ENCODE measurements around the gene YBX2.

YBX2 gene

DNA sequence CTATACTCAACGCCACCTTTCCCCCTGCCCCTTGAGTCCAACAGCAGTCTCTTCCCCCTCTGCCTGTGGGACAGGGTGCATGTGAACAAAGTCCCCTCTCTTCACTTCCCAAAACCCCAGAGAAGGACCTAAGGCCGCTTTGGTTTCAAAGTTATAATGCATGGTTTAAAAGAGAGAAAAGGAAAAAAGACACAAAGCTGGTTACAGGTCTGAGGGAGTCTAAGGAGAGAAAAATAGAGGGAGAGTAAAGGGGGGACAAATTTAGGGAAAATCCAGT lies 51.0 kb downstream of the YBX2 start:
- DNase-seq, result peak in 1 of 2 donors; percentile 6

DNA sequence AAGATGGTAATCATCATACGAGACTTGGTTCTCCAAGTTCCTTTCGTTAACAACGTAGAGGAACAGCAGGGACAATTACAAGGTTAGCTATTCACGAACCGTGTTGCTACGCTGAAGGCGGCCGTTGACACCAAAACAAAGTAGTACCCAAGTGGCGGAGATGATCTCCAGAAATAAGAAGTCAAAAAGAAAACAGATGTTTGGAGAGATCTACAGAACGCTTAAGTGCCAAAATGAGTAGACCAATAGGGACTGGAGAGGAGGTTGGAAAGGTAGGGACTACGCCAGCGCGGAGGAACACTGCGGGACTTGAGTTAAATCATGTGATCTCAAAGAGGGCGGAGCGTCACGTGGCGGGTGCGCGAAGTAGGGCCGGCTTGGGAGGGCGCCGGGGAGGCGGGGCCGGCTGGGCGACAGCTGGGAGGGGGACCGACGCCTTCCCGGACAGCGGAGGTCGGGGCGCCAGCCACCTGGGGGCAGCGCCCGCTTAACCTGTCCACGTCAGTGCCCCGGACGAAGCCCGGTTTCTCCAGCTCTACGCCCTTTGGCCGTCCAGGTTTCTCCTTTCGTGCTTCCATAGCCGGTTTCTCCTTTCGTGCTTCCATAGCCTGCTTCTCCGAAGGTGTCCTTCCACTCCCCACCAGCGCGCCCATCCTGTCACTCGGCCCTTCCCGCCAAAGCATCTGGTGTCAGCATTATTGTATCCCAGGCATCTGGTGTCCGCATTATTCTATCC lies 51.6 kb downstream of the YBX2 start:
- DNase-seq, result peak; percentile 94 to 96

- peak; percentile 92 to 94 for DNase-seq
Observed at GRCh38 chr17:7241783-7242716, 52.4 kb downstream of the YBX2 start, which contains the start of gene GABARAP. Gene GABARAP (minus strand): TSS chr17:7242449. CDS start chr17:7242330, 119 bp downstream.

DNA sequence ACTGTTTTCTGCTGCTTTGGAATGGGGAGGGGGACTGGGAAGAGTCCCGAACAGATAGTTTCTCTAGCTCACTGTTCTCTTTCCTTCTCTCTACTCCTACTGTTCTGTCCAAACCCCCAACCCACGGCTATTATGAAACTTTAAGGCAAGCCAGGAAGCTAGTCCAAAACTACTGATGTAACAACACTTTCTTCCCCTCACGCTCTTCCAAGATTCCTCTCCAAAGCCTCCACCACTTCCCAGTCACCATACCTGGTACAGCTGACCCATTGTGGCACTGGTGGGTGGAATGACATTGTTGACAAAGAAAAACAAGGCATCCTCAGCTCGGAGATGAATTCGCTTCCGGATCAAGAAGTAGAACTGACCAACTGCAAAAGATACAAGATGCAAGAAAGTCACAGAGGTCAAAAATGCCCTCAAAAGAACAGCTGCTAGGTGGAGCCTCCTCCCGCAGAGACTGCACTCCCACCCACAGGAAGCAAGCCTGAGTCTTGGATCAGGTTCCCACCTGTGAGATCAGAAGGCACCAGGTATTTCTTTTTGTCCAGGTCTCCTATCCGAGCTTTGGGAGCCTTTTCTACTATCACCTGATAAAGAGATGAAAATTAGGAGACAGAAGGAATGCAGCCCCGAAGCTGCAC lies 53.2 kb downstream of the YBX2 start:
- peak in 1 of 2 donors; percentile 51 for DNase-seq

- DNase-seq, result peak; percentile 48 to 64
Observed at GRCh38 chr17:7240375-7240774, 54.1 kb downstream of the YBX2 start.

GRCh38 chr17:7239091-7240027 lies 55.1 kb downstream of the YBX2 start, which contains the start of gene PHF23:
Gene PHF23 (minus strand): TSS chr17:7239457. CDS start chr17:7239279, 178 bp downstream.
- DNase-seq, result peak; percentile 99 to 100

DNA sequence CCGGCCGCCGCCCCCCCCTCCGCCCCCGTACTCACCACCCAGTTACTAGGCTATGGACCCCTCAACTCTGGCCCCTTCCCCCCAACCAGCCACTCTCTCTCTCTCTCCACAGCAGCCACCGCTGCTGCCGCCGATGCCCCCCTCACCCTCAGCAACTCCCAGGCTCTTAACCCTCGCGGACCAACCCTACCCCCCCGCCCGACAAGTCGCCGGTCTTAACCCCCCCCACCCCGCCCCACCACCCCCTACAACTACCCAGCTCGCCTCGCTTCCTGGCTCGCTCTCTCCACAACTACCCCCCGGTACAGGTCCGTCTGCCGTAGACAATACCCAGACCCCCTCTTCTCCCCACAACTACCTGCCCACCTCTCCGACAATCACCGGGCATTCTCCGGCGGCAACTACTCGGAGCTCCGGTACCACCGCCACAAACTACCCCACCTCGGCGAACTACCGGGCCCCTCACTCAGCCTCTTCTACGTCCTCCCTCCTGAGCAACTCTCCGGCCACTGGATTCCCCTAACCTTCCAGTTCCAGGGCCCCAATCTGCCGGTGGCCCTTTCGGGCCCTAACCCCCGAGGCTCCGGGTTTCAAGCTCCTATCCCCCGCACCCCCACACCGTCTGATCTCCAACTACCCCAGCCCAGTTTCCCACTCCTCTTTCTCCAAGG lies 55.9 kb downstream of the YBX2 start:
- DNase-seq, result peak in 1 of 2 donors; percentile 4
